Measurements from ENCODE around the gene PTPN11.
A peak's percentile ranks its signal among the peaks of the same experiment; 100 is the strongest.
"Not testable (repeated sequence)": the region's sequence is repeated elsewhere in the genome, so short reads cannot be mapped to it uniquely, and the experiment has no call there.

PTPN11 gene

GRCh38 chr12:112401054-112401453 lies 17.7 kb upstream of the PTPN11 start:
- no peak for TF ChIP-seq CTCF (conservative IDR thresholded peaks at IDR 0.05; ENCODE audit: low read depth, low read length)
- no peak overlapping the region for H3K4me3 ChIP-seq (ENCODE audit: low read length)
- DNase-seq (ENCODE audit: low read depth), result no peak

- no peak for DNase-seq (ENCODE audit: low read depth)
- H3K4me3 ChIP-seq (ENCODE audit: low read length), result no peak overlapping the region
- no peak for TF ChIP-seq CTCF (conservative IDR thresholded peaks at IDR 0.05; ENCODE audit: low read depth, low read length)
These were observed 16.7 kb upstream of the PTPN11 start for GRCh38 chr12:112401903-112402498.

GRCh38 chr12:112406519-112407488 lies 11.9 kb upstream of the PTPN11 start:
- DNase-seq (ENCODE audit: low read depth), result no peak

GRCh38 chr12:112407683-112408082 lies 11.1 kb upstream of the PTPN11 start:
- not testable (repeated sequence) for DNase-seq (ENCODE audit: low read depth)
- H3K4me3 ChIP-seq (ENCODE audit: low read length), result peak overlapping the region; percentile 99

More at GRCh38 chr12:112406519-112407488, 11.9 kb upstream of the PTPN11 start:
- H3K4me3 ChIP-seq (ENCODE audit: low read length), result peak overlapping the region; percentile 99
- no peak for TF ChIP-seq CTCF (conservative IDR thresholded peaks at IDR 0.05; ENCODE audit: low read depth, low read length)

- TF ChIP-seq CTCF (conservative IDR thresholded peaks at IDR 0.05; ENCODE audit: low read depth, low read length), result no peak
- peak overlapping the region; percentile 99 for H3K4me3 ChIP-seq (ENCODE audit: low read length)
- DNase-seq (ENCODE audit: low read depth), result no peak
These were observed 10.1 kb upstream of the PTPN11 start for GRCh38 chr12:112408621-112409020.

- no peak for TF ChIP-seq CTCF (conservative IDR thresholded peaks at IDR 0.05; ENCODE audit: low read depth, low read length)
- peak; percentile 82 for DNase-seq (ENCODE audit: low read depth)
- H3K4me3 ChIP-seq (ENCODE audit: low read length), result peak within 1 kb of the TSS; percentile 99
These were observed 9.5 kb upstream of the PTPN11 start, which contains the start of gene RPL6 for GRCh38 chr12:112409064-112409905. Gene RPL6, minus strand, starts transcription at chr12:112409605. Its CDS starts 949 bp downstream, at chr12:112408656.

GRCh38 chr12:112409906-112410244 lies 8.9 kb upstream of the PTPN11 start:
- no peak for TF ChIP-seq CTCF (conservative IDR thresholded peaks at IDR 0.05; ENCODE audit: low read depth, low read length)
- H3K4me3 ChIP-seq (ENCODE audit: low read length), result no peak overlapping the region
- no peak for DNase-seq (ENCODE audit: low read depth)
